OCI-LY7 (cell line): Measurements from ENCODE around the gene SYTL3. TPM values are rescaled to one million over a fixed set of nuclear protein-coding genes. Genes with fewer than 3 reads are reported as not detected.
"Not testable (repeated sequence)": the region's sequence is repeated elsewhere in the genome, so short reads cannot be mapped to it uniquely, and the experiment has no call there.

ENCODE experiments used
- BruUV-seq: library from RNA; stranded (reverse); fragments of 400-500 nt; replicated peaks from 2 replicates; lab custom pipeline; 2021; lab: Mats Ljungman, UMichigan
- CTCF ChIA-PET: fragments of 300-600 bp; sonication (Branson Sonifier 250); formaldehyde crosslinking; loops from one replicate; lab custom pipeline; 2022; ENCODE audit warnings: antibody characterized with exemption; ENCODE audit not compliant: unreplicated experiment; lab: Charles Lee
- POLR2A ChIA-PET: fragments of 300-600 bp; sonication (Branson Sonifier 250); formaldehyde crosslinking; loops from one replicate; lab custom pipeline; 2022; ENCODE audit warnings: antibody characterized with exemption; lab: Charles Lee
- DNase-seq: peaks from one replicate; pipeline ENCODE4 v3.0.0-alpha.2; 2015; ENCODE audit warnings: low spot score
- H2AFZ ChIP-seq: fragments of 200-600 bp; sonication (generic), shearing (Covaris generic); 2 replicates; pipeline ENCODE4 v1.6.1; 2014; ENCODE audit warnings: mild to moderate bottlenecking, antibody characterized with exemption, low read length, moderate library complexity
- H3K27ac ChIP-seq: fragments of 200-600 bp; sonication (generic); 2 replicates; pipeline ENCODE4 v1.5.1; 2014; ENCODE audit warnings: mixed run types, low read depth, mild to moderate bottlenecking, moderate library complexity, low read length, inconsistent platforms; ENCODE audit not compliant: poor library complexity, severe bottlenecking
- H3K36me3 ChIP-seq: fragments of 200-600 bp; sonication (generic); 2 replicates; pipeline ENCODE4 v1.6.1; 2014; ENCODE audit warnings: mild to moderate bottlenecking, antibody characterized with exemption, low read length, moderate library complexity, mixed read lengths; ENCODE audit not compliant: insufficient read depth
- H3K4me1 ChIP-seq: fragments of 200-600 bp; sonication (generic); 2 replicates; pipeline ENCODE4 v1.5.1; 2014; ENCODE audit warnings: mild to moderate bottlenecking, low read length; ENCODE audit not compliant: insufficient read depth, poor library complexity, severe bottlenecking
- H3K4me2 ChIP-seq: fragments of 200-600 bp; sonication (generic); 2 replicates; pipeline ENCODE4 v1.6.1; 2014; ENCODE audit warnings: mild to moderate bottlenecking, low read length
- H3K4me3 ChIP-seq: fragments of 200-600 bp; sonication (generic); 2 replicates; pipeline ENCODE4 v1.5.1; 2014; ENCODE audit warnings: mild to moderate bottlenecking, low read depth, low read length; ENCODE audit not compliant: poor library complexity, severe bottlenecking
- H3K79me2 ChIP-seq: fragments of 200-600 bp; sonication (generic); 2 replicates; pipeline ENCODE4 v1.6.1; 2016; ENCODE audit warnings: low read depth, mild to moderate bottlenecking, low read length, moderate library complexity, mixed read lengths; ENCODE audit not compliant: insufficient read depth
- H3K9me2 ChIP-seq: fragments of 200-600 bp; sonication (generic); 2 replicates; pipeline ENCODE4 v1.6.1; 2016; ENCODE audit warnings: mild to moderate bottlenecking, low read length, mixed read lengths; ENCODE audit not compliant: insufficient read depth
- H3K9me3 ChIP-seq: fragments of 200-600 bp; sonication (generic); 2 replicates; pipeline ENCODE4 v1.6.1; 2014; ENCODE audit warnings: mild to moderate bottlenecking, mixed run types, low read length, mixed read lengths
- H4K20me1 ChIP-seq: fragments of 200-600 bp; sonication (generic); 2 replicates; pipeline ENCODE4 v1.6.1; 2014; ENCODE audit warnings: mild to moderate bottlenecking, antibody characterized with exemption, low read length, moderate library complexity, mixed read lengths; ENCODE audit not compliant: insufficient read depth
- EZH2phosphoT487 ChIP-seq: fragments of 200-600 bp; sonication (generic); IDR thresholded peaks from 2 replicates; pipeline ENCODE4 v1.6.1; 2018; ENCODE audit warnings: low read depth, borderline replicate concordance, mild to moderate bottlenecking, mixed run types, antibody characterized with exemption, low read length, moderate library complexity, mixed read lengths
- intact Hi-C: fragments of 100-400 bp; cut with micrococcal nuclease; formaldehyde crosslinking; loops from one replicate; pipeline ENCODE4 v1.10.0; 2022; ENCODE audit not compliant: unreplicated experiment
- total RNA-seq, 2 experiments: library from RNA; depleted of rRNA in 1 of 2; stranded (reverse); fragments of >200 nt in 1 of 2; shearing (Covaris generic) in 1 of 2; gene quantifications; 2 replicates each; pipeline ENCODE4 v1.2.3, GENCODE V29; 2014 to 2022
- TF ChIP-seq, protein P1 (sequence below): fragments of 200-600 bp; sonication (generic); conservative IDR thresholded peaks from 2 replicates; pipeline ENCODE4 v1.5.1; 2014; ENCODE audit warnings: mild to moderate bottlenecking, antibody characterized with exemption, low read length, moderate library complexity, mixed read lengths

SYTL3 gene
- total RNA-seq, 2 experiments from 2014 or later = 0.32 to 0.89 TPM

DNA sequence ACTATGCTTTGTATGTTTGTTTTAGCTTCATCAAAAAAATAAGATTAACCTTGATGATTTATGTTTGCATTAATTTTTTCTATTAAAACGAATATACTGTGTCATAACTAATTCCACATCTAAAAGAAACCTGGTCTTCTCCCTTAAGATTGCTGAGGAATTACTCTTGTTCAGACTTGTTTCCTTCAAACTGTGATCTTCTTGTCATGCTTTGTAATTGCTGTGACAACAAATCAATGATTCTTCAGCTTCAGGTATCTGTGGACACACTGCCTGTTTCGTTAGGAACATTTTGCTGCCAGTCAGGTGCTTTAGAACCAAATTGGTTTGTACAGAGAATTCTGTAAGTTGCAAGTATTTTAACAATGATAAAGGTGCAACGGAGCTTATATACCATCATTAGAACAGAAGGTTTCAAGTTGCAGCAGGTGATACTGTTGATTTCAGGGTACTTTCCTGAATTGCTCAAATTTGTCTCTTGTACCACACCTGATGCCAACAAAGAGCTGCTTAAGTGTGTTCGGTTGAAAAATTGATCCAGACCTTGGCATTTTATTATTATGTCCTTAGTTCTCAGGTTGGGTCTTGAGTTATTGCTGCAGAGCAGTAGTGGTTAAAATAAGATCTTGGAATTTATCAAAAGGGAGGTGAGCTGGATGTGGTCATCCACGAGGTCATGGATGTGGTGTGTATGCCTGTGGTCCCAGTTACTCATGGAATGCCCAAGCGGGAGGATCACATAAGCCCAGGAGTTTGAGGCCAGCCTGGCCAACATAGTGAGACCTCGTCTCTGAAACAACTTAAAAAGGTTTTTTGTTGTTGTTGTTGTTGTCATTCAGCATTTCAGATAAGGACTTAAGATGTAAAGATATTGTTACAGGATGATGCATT is 19.5 kb downstream of the SYTL3 start:
- Histone ChIP-seq H3K4me3 (no peak overlapping the region), H3K9me2 (no peaks in the 10 kb centered on the region), H3K27ac (no peak overlapping the region), H3K79me2 (no peaks in the 10 kb centered on the region), H3K36me3 (no peaks in the 10 kb centered on the region), H3K9me3 (no peaks in the 10 kb centered on the region), H2AFZ (no peak overlapping the region), H4K20me1 (no peaks in the 10 kb centered on the region), H3K4me2 (no peak overlapping the region), H3K4me1 (no peaks in the 10 kb centered on the region)
- ChIA-PET POLR2A (interaction anchor here (0.5 kb wide), 1 partner anchor 83 kb away, joined by 4 read pairs; no protein-coding TSS in a partner anchor), CTCF (no interaction called here)
- intact Hi-C loops = no loop called here
- DNase-seq = no peak
- no peak for TF ChIP-seq EZH2phosphoT487
- TF ChIP-seq, protein P1, sequence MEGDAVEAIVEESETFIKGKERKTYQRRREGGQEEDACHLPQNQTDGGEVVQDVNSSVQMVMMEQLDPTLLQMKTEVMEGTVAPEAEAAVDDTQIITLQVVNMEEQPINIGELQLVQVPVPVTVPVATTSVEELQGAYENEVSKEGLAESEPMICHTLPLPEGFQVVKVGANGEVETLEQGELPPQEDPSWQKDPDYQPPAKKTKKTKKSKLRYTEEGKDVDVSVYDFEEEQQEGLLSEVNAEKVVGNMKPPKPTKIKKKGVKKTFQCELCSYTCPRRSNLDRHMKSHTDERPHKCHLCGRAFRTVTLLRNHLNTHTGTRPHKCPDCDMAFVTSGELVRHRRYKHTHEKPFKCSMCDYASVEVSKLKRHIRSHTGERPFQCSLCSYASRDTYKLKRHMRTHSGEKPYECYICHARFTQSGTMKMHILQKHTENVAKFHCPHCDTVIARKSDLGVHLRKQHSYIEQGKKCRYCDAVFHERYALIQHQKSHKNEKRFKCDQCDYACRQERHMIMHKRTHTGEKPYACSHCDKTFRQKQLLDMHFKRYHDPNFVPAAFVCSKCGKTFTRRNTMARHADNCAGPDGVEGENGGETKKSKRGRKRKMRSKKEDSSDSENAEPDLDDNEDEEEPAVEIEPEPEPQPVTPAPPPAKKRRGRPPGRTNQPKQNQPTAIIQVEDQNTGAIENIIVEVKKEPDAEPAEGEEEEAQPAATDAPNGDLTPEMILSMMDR = no peak
- no TSS peak for BruUV-seq

DNA sequence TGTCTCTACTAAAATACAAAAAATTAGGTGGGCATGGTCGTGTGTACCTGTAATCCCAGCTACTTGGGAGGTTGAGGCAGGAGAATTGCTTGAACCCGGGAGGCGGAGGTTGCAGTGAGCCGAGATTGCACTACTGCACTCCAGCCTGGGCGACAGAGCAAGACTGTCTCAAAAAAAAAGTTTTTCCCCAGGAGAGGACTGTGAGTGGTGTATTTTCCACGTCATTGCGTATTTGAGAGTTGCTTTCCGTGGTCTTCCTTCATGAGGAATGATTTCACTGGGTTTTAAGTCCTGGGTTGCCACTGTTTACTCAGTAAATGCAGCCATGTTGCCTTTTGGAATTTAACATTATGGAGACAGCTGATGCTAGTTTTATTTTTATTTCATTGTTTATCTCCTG is 22.3 kb downstream of the SYTL3 start:
- POLR2A ChIA-PET, BruUV-seq, H4K20me1 ChIP-seq, H3K4me3 ChIP-seq, H3K4me1 ChIP-seq, H3K27ac ChIP-seq, H3K9me3 ChIP-seq, DNase-seq, H3K36me3 ChIP-seq, H3K79me2 ChIP-seq, H2AFZ ChIP-seq, H3K9me2 ChIP-seq, intact Hi-C loops, H3K4me2 ChIP-seq, CTCF ChIA-PET: not testable (repeated sequence)

DNA sequence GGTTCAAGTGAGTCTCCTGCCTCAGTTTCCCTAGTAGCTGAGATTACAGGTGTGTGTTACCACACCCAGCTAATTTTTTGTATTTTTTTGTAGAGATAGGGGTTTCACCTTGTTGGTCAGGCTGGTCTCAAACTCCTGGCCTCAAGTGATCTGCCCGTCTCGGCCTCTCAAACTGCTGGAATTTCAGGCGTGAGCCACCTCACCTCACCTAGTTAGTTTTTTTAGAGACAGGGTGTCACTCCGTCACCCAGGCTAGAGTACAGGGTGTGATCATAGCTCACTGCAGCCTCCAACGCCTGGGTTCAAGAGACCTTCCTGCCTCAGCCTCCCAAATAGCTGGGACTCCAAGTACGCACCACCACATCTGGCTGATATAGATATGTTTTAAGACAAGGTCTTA is 22.9 kb downstream of the SYTL3 start:
- H4K20me1 ChIP-seq = no peaks in the 10 kb centered on the region
- no peak overlapping the region for H3K4me3 ChIP-seq
- H3K27ac ChIP-seq = no peak overlapping the region
- TF ChIP-seq EZH2phosphoT487 = no peak
- TF ChIP-seq, protein P1 = no peak
- H3K9me3 ChIP-seq = no peaks in the 10 kb centered on the region
- DNase-seq = no peak
- no peaks in the 10 kb centered on the region for H3K36me3 ChIP-seq
- no peak overlapping the region for H2AFZ ChIP-seq
- ChIA-PET CTCF (no interaction called here), POLR2A (interaction anchor here (0.6 to 1.2 kb wide), 4 partner anchors 13 to 118 kb away, joined by 3 to 6 read pairs (median 3); no protein-coding TSS in a partner anchor)
- intact Hi-C loops = no loop called here
- no peak overlapping the region for H3K4me2 ChIP-seq
- H3K4me1 ChIP-seq = no peaks in the 10 kb centered on the region
- BruUV-seq = no TSS peak
- H3K79me2 ChIP-seq = no peaks in the 10 kb centered on the region
- no peaks in the 10 kb centered on the region for H3K9me2 ChIP-seq
